Measurements from ENCODE around the gene ARFGAP3. TPM values are rescaled to one million over a fixed set of nuclear protein-coding genes. Genes with fewer than 3 reads are reported as not detected.
A peak's percentile ranks its signal among the peaks of the same experiment; 100 is the strongest.

ARFGAP3 gene
- total and polyA plus RNA-seq, 2 experiments from 2014 or later: 14.8 to 19.1 TPM

DNA sequence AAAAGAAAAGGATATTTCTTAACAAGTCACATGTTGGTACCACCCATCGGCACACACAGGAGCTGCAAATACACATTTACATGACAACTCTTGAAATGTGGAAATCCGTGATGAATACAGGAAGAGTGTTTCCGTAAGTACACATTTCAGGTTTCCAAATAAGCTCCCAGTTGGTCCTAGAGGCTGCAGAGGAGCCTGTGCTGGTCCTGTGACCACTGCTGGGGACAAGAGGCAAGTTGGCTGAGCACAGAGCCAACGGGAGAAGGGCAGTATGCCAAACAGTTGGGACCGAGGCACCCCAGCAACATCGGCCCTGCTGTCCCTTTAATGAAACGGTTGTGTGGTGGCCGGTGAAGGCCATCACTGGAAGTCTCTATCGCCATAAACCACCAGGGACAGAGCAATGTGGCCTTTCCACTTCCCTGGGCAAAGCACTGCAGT is 38.5 kb upstream of the ARFGAP3 start:
- DNase-seq (ENCODE audit: low spot score): no peak
- H3K36me3 Mint-ChIP-seq (ENCODE audit: low read depth): peaks cover 5% of the 10 kb centered on the region; the same call in 1 of the 3 replicates
- Histone ChIP-seq H3F3A (replicated peaks; ENCODE audit: low read depth) (no peaks in the 10 kb centered on the region), H3K36me3 (ENCODE audit: insufficient read depth) (no peaks in the 10 kb centered on the region), H3K79me2 (replicated peaks; ENCODE audit: insufficient read depth) (peaks cover 33% of the 10 kb centered on the region), H2AFZ (no peak overlapping the region), H3K4me1 (ENCODE audit: insufficient read depth) (no peaks in the 10 kb centered on the region; the same call in 1 of the 2 replicates), H3K27me3 (ENCODE audit: insufficient read depth) (no peaks in the 10 kb centered on the region), H3K4me3 (no peak overlapping the region), H4K20me1 (replicated peaks; ENCODE audit: insufficient read depth) (peaks cover 18% of the 10 kb centered on the region), H3K27ac (ENCODE audit: low read depth) (peak overlapping the region; percentile 55; the same call in 1 of the 2 replicates), H3K9me2 (ENCODE audit: insufficient read depth) (no peaks in the 10 kb centered on the region), H3K4me2 (no peak overlapping the region)
- no peak for ATAC-seq
- TF ChIP-seq JUNB (IDR thresholded peaks at IDR 0.05; ENCODE audit: unreplicated experiment) (no peak), NANOG (IDR thresholded peaks at IDR 0.05; ENCODE audit: borderline replicate concordance) (no peak), ZNF331 (CRISPR knock-in tag; IDR thresholded peaks at IDR 0.05; ENCODE audit: low read depth) (no peak), STAT1 (IDR thresholded peaks at IDR 0.05; ENCODE audit: unreplicated experiment) (no peak), POLR2AphosphoS5 (IDR thresholded peaks at IDR 0.05; ENCODE audit: low read depth) (no peak)
- TF ChIP-seq, protein P1, sequence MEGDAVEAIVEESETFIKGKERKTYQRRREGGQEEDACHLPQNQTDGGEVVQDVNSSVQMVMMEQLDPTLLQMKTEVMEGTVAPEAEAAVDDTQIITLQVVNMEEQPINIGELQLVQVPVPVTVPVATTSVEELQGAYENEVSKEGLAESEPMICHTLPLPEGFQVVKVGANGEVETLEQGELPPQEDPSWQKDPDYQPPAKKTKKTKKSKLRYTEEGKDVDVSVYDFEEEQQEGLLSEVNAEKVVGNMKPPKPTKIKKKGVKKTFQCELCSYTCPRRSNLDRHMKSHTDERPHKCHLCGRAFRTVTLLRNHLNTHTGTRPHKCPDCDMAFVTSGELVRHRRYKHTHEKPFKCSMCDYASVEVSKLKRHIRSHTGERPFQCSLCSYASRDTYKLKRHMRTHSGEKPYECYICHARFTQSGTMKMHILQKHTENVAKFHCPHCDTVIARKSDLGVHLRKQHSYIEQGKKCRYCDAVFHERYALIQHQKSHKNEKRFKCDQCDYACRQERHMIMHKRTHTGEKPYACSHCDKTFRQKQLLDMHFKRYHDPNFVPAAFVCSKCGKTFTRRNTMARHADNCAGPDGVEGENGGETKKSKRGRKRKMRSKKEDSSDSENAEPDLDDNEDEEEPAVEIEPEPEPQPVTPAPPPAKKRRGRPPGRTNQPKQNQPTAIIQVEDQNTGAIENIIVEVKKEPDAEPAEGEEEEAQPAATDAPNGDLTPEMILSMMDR (conservative IDR thresholded peaks at IDR 0.05; ENCODE audit: low read depth in 2 of 2): no peak
- TF ChIP-seq, protein P2, sequence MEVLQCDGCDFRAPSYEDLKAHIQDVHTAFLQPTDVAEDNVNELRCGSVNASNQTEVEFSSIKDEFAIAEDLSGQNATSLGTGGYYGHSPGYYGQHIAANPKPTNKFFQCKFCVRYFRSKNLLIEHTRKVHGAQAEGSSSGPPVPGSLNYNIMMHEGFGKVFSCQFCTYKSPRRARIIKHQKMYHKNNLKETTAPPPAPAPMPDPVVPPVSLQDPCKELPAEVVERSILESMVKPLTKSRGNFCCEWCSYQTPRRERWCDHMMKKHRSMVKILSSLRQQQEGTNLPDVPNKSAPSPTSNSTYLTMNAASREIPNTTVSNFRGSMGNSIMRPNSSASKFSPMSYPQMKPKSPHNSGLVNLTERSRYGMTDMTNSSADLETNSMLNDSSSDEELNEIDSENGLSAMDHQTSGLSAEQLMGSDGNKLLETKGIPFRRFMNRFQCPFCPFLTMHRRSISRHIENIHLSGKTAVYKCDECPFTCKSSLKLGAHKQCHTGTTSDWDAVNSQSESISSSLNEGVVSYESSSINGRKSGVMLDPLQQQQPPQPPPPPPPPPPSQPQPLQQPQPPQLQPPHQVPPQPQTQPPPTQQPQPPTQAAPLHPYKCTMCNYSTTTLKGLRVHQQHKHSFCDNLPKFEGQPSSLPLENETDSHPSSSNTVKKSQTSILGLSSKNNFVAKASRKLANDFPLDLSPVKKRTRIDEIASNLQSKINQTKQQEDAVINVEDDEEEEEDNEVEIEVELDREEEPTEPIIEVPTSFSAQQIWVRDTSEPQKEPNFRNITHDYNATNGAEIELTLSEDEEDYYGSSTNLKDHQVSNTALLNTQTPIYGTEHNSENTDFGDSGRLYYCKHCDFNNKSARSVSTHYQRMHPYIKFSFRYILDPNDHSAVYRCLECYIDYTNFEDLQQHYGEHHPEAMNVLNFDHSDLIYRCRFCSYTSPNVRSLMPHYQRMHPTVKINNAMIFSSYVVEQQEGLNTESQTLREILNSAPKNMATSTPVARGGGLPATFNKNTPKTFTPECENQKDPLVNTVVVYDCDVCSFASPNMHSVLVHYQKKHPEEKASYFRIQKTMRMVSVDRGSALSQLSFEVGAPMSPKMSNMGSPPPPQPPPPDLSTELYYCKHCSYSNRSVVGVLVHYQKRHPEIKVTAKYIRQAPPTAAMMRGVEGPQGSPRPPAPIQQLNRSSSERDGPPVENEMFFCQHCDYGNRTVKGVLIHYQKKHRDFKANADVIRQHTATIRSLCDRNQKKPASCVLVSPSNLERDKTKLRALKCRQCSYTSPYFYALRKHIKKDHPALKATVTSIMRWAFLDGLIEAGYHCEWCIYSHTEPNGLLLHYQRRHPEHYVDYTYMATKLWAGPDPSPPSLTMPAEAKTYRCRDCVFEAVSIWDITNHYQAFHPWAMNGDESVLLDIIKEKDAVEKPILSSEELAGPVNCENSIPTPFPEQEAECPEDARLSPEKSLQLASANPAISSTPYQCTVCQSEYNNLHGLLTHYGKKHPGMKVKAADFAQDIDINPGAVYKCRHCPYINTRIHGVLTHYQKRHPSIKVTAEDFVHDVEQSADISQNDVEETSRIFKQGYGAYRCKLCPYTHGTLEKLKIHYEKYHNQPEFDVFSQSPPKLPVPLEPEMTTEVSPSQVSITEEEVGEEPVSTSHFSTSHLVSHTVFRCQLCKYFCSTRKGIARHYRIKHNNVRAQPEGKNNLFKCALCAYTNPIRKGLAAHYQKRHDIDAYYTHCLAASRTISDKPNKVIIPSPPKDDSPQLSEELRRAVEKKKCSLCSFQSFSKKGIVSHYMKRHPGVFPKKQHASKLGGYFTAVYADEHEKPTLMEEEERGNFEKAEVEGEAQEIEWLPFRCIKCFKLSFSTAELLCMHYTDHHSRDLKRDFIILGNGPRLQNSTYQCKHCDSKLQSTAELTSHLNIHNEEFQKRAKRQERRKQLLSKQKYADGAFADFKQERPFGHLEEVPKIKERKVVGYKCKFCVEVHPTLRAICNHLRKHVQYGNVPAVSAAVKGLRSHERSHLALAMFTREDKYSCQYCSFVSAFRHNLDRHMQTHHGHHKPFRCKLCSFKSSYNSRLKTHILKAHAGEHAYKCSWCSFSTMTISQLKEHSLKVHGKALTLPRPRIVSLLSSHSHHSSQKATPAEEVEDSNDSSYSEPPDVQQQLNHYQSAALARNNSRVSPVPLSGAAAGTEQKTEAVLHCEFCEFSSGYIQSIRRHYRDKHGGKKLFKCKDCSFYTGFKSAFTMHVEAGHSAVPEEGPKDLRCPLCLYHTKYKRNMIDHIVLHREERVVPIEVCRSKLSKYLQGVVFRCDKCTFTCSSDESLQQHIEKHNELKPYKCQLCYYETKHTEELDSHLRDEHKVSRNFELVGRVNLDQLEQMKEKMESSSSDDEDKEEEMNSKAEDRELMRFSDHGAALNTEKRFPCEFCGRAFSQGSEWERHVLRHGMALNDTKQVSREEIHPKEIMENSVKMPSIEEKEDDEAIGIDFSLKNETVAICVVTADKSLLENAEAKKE (CRISPR knock-in tag; IDR thresholded peaks at IDR 0.05): no peak
- TF ChIP-seq, protein P3, sequence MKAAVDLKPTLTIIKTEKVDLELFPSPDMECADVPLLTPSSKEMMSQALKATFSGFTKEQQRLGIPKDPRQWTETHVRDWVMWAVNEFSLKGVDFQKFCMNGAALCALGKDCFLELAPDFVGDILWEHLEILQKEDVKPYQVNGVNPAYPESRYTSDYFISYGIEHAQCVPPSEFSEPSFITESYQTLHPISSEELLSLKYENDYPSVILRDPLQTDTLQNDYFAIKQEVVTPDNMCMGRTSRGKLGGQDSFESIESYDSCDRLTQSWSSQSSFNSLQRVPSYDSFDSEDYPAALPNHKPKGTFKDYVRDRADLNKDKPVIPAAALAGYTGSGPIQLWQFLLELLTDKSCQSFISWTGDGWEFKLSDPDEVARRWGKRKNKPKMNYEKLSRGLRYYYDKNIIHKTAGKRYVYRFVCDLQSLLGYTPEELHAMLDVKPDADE (IDR thresholded peaks at IDR 0.05): no peak
- H3K4me1 Mint-ChIP-seq: peaks cover 32% of the 10 kb centered on the region
- H3K9me3 Mint-ChIP-seq: no peaks in the 10 kb centered on the region
- peak overlapping the region; percentile 65; the same call in 1 of the 2 replicates for H3K27ac Mint-ChIP-seq
- H3K27me3 Mint-ChIP-seq (ENCODE audit: insufficient read depth, low read depth, poor library complexity): peaks cover 5% of the 10 kb centered on the region
- H3K4me3 Mint-ChIP-seq: no peak overlapping the region

Data from GM23338 (cell line).